Activated T-cell treated with anti-CD3 and anti-CD28 coated beads, Interleukin-2, amount 50 U/mL, for 72 hours (primary cell): ENCODE measurements around the gene RPP14. TPM values are rescaled to one million over a fixed set of nuclear protein-coding genes. Genes with fewer than 3 reads are reported as not detected.
"Not testable (repeated sequence)": the region's sequence is repeated elsewhere in the genome, so short reads cannot be mapped to it uniquely, and the experiment has no call there.

ENCODE experiments used
- ATAC-seq, 2 donors: fragments of 150-1000 bp; cut with Tn5 transposase; replicated peaks in 1 of 2; 2 replicates each; pipeline ENCODE4 v1.10.0; 2021; ENCODE audit warnings: moderate library complexity in 2 of 2, mild to moderate bottlenecking in 1 of 2
- DNase-seq, 2 donors: peaks; one replicate each; pipeline ENCODE4 v3.0.0; 2021 to 2022; ENCODE audit warnings: mixed read lengths in 1 of 2
- H3K27ac Mint-ChIP-seq: one replicate; pipeline ENCODE4 v1.8.0; 2022; ENCODE audit warnings: mild to moderate bottlenecking, moderate library complexity, mixed read lengths
- H3K27me3 Mint-ChIP-seq: one replicate; pipeline ENCODE4 v1.8.0; 2022; ENCODE audit warnings: low read depth, mixed read lengths
- H3K36me3 Mint-ChIP-seq, 2 donors: one replicate each; pipeline ENCODE4 v1.8.0; 2022; ENCODE audit warnings: mixed read lengths in 2 of 2, mild to moderate bottlenecking in 1 of 2; ENCODE audit not compliant: insufficient read depth in 2 of 2
- H3K4me1 Mint-ChIP-seq: one replicate; pipeline ENCODE4 v1.8.0; 2022; ENCODE audit warnings: low read depth, mixed read lengths
- H3K4me3 Mint-ChIP-seq, 2 donors: one replicate each; pipeline ENCODE4 v1.8.0; 2022; ENCODE audit warnings: mild to moderate bottlenecking in 2 of 2, mixed read lengths in 2 of 2, moderate library complexity in 2 of 2
- H3K9me3 Mint-ChIP-seq, 2 donors: one replicate each; pipeline ENCODE4 v1.8.0; 2022; ENCODE audit warnings: mixed read lengths in 2 of 2
- total RNA-seq, 2 donors: library from RNA; stranded (reverse); gene quantifications; one replicate each; pipeline ENCODE4 v1.2.3, GENCODE V29; 2022

Gene RPP14
- total RNA-seq, 2 donors from 2014 or later: 16.6 to 17.2 TPM

DNA sequence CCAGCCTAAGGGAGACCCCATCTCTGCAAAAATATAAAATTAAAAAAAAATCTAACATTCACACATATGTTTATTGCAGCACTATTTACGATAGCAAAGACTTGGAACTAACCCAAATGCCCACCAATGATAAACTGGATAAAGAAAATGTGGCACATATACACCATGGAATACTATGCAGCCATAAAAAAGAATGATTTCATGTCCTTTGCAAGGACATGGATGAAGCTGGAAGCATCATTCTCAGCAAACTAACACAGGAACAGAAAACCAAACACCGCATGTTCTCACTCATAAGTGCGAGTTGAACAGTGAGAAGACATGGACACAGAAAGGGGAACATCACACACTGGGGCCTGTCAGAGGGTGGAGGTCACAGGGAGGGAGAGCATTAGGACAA lies 32.7 kb upstream of the RPP14 start:
- not testable (repeated sequence) for ATAC-seq, H3K4me3 Mint-ChIP-seq, DNase-seq, H3K36me3 Mint-ChIP-seq, H3K27me3 Mint-ChIP-seq, H3K9me3 Mint-ChIP-seq, H3K27ac Mint-ChIP-seq
- peaks cover 12% of the 10 kb centered on the region for H3K4me1 Mint-ChIP-seq

DNA sequence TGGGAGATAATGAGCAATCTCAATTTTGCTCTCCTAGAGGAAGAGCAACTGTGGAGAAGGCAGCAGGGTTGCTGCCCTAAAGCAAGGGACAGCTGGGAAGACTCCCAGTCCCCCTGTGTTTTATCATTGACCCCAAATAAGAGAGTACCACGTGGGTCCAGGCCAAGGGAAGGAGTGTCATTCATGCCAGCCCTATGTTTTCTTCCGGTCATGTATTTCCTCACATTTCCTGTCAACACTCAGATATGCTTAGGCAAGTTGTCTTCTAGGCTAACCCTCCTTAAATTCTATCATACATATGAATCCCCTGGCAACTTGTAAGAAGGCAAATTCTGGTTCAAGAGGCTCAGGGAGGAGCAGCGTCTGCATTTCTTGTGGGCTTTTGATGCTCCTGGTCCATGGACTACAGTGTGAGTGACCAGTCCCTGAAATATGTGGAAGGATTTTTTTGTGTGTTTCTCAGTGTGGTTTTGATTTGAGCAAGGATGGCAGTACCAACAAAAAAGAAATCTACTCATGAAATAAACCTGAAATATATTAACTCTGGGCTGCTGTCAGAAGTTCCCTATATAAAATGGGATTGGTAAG lies 31.9 kb upstream of the RPP14 start:
- Mint-ChIP-seq H3K36me3 (peaks cover 4 to 8% of the 10 kb centered on the region in 2 donors), H3K4me1 (peaks cover 12% of the 10 kb centered on the region)

DNA sequence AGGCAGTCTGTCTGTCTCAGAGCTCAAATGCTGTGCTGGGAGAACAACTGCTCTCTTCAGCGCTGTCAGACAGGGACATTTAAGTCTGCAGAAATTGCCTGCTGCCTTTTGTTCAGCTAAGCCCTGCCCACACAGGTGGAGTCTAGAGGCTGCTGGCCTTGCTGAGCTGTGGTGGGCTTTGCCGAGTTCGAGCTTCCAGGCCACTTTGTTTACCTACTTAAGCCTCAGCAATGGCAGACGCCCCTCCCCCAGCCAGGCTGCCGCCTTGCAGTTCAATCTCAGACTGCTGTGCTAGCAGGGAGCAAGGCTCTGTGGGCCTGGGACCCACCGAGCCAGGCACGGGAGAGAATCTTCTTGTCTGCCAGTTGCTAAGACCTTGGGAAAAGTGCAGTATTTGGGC lies 25.0 kb upstream of the RPP14 start:
- no peak for ATAC-seq
- Mint-ChIP-seq H3K36me3 (peaks cover 4 to 9% of the 10 kb centered on the region in 2 donors), H3K27me3 (no peaks in the 10 kb centered on the region), H3K9me3 (peaks cover 3% of the 10 kb centered on the region in 2 donors), H3K27ac (no peak overlapping the region), H3K4me3 (no peak overlapping the region), H3K4me1 (no peaks in the 10 kb centered on the region)
- DNase-seq: no peak

More for the DNA sequence above, 31.9 kb upstream of the RPP14 start:
- Mint-ChIP-seq H3K9me3 (peaks cover 3% of the 10 kb centered on the region in 2 donors), H3K27ac (no peak overlapping the region), H3K4me3 (no peak overlapping the region), H3K27me3 (no peaks in the 10 kb centered on the region)
- ATAC-seq (no peak), DNase-seq (no peak)

DNA sequence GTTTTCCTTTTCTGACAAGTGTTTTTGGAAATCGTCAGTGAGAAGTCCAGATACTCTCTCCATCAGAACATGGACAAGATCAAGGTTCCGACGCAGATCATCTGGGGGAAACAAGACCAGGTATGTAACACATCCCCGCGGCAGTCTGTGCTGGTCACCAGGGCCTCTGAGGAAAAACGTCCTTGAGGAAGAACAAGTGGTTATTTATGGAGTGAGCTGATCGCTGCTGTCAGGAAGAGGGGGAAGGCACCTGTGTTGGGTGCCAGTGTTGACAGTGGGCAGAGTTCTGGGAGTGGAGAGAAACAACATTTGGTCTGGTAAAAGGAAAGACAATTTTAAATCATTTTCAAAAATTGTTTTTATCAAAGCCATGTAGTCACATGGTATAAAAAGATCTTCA lies 20.7 kb upstream of the RPP14 start:
- Mint-ChIP-seq H3K4me3 (no peak overlapping the region), H3K4me1 (no peaks in the 10 kb centered on the region), H3K27ac (no peak overlapping the region), H3K27me3 (no peaks in the 10 kb centered on the region), H3K9me3 (no peaks in the 10 kb centered on the region), H3K36me3 (peaks cover 2 to 3% of the 10 kb centered on the region in 2 donors)
- no peak for DNase-seq
- no peak for ATAC-seq

DNA sequence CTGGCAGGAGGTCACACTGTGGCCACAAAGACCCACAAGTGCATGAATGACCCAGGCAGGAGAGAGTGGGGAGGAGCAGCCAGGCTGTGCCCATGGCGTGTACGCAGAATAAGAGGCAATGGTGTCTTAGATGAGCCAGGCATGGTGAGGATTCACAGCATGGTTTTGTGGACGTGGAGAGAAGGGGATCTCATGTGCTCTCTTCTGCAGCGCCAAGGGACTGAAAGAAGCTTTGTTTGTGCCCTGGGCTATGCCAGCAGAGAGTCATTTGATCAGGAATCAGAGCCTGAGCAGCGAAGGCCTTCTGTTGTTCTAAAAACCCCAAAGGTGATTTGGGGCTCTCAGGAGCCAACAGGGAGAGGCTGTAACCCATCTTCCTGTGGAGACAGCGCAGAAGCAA lies 18.7 kb upstream of the RPP14 start:
- H3K36me3 Mint-ChIP-seq: peaks cover 2 to 3% of the 10 kb centered on the region in 2 donors

DNA sequence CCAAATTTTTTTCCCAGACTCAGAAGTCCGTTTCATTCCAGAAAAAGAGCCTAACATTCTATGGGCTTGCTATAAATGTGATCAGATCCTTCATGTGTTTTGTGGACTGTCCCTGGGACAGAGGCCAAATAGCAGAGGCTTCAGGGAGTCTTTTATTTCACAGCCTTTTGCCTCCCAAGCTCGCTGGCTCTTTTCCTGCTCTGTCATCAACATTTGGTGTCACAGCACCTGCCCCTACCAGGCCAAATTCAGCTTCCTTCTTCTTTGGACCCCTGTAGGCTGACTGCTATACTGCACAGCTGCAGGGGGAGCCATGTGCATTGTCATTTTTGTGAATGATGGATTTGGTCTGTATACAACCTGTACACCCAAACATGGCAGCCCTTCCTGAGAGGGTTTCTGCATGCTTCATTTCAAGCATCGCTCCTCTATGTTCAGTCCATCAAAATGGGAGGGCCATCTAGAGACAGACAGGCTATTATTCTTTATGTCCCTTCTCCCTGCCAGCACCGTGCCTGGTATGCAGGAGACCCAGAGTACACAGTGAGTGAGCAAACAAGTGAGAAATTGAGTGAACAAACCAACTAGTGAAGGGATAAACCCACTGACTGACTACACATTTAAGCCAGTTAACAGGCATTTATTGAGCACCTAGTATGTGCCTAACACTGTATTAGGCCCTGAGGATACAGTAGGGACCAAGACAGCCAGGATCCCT lies 17.9 kb upstream of the RPP14 start:
- Mint-ChIP-seq H3K4me1 (no peaks in the 10 kb centered on the region), H3K36me3 (peaks cover 2 to 3% of the 10 kb centered on the region in 2 donors), H3K4me3 (no peak overlapping the region), H3K27ac (no peak overlapping the region), H3K27me3 (no peaks in the 10 kb centered on the region), H3K9me3 (no peaks in the 10 kb centered on the region)
- no peak for ATAC-seq
- DNase-seq: no peak

More for the DNA sequence above, 18.7 kb upstream of the RPP14 start:
- DNase-seq: no peak
- no peak for ATAC-seq
- Mint-ChIP-seq H3K27me3 (no peaks in the 10 kb centered on the region), H3K4me3 (no peak overlapping the region), H3K9me3 (no peaks in the 10 kb centered on the region), H3K27ac (no peak overlapping the region), H3K4me1 (no peaks in the 10 kb centered on the region)

DNA sequence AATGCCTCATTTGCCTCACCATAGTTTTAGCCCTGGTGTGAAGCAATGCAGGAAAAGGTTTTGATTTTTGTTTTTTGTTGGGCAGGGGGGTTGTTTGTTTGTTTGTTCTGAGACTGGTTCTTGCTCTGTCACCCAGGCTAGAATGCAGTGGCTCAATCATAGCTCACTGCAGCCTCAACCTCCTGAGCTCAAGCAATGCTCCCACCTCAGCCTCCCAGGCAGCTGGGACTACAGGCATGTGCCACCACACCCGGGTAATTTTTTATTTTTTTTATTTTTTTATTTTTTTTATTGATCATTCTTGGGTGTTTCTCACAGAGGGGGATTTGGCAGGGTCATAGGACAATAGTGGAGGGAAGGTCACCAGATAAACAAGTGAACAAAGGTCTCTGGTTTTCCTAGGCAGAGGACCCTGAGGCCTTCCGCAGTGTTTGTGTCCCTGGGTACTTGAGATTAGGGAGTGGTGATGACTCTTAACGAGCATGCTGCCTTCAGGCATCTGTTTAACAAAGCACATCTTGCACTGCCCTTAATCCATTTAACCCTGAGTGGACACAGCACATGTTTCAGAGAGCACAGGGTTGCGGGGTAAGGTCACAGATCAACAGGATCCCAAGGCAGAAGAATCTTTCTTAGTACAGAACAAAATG lies 17.0 kb upstream of the RPP14 start:
- H3K27me3 Mint-ChIP-seq, DNase-seq, H3K4me1 Mint-ChIP-seq, H3K4me3 Mint-ChIP-seq, ATAC-seq, H3K9me3 Mint-ChIP-seq, H3K36me3 Mint-ChIP-seq, H3K27ac Mint-ChIP-seq: not testable (repeated sequence)

DNA sequence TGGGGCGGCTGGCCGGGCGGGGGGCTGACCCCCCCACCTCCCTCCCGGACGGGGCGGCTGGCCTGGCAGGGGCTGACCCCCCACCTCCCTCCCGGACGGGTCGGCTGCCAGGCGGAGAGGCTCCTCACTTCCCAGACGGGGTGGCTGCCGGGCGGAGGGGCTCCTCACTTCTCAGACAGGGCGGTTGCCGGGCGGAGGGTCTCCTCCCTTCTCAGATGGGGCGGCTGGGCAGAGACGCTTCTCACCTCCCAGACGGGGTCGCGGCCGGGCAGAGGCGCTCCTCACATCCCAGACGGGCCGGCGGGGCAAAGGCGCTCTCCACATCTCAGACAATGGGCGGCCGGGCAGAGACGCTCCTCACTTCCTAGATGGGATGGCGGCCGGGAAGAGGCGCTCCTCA lies 15.6 kb upstream of the RPP14 start:
- not testable (repeated sequence) for H3K27ac Mint-ChIP-seq, H3K4me3 Mint-ChIP-seq, H3K4me1 Mint-ChIP-seq, H3K27me3 Mint-ChIP-seq, H3K36me3 Mint-ChIP-seq, H3K9me3 Mint-ChIP-seq, ATAC-seq, DNase-seq

DNA sequence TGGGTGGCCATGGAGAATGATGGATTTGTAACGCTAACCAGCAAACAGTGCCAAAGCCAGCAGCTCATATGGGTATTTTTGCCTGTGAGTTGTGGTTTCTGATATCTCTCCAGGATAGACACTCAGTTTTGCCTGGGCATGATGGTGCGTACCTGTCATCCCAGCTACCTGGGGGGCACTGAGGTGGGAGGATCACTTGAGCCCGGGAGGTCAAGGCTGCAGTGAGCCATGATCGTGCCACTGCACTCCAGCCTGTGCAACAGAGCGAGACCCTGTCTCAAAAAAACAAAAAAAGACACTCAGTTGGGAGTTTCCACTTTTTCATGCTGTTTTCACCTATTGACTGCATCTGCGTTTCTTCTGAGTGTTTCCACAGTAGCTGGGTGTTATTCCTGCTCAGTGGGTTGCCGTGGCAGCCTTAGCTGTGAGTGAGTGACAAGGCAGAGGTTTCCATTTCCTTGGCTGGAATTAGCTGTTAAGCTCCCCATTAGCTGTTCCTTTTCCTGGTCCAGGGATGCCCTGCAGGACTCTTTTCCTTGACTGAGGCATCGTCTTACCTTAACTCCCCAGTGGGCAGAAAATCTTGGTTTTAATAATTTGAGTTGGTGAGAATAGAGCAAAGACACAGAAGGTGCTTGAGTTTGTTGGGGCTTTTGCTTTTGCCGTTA lies 14.2 kb upstream of the RPP14 start:
- Mint-ChIP-seq H3K9me3 (peaks cover 0 to 4% of the 10 kb centered on the region in 2 donors), H3K27me3 (no peaks in the 10 kb centered on the region), H3K4me3 (no peak overlapping the region), H3K27ac (no peak overlapping the region), H3K4me1 (no peaks in the 10 kb centered on the region), H3K36me3 (no peaks in the 10 kb centered on the region)
- ATAC-seq: no peak
- no peak for DNase-seq

DNA sequence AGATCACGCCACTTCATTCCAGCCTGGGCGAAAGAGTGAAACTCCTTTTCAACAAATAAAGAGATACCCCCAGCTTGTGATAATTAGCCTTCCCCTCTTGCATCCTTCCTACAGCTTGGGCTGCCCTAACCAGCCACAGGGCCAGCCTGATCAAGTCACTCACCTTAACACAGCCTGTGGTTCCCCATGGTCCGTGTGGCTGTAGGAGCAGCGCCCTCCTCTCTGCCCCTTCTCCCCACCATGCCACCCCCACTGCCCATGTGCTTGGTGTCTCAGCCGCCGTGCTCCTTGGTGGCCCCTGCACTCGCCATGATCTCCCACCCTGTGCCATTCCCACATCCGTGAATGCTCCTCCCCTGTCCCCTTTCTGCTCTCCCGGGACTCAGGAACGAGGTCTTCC lies 13.2 kb upstream of the RPP14 start:
- Mint-ChIP-seq H3K36me3 (no peaks in the 10 kb centered on the region), H3K9me3 (peaks cover 0 to 4% of the 10 kb centered on the region in 2 donors), H3K4me3 (no peak overlapping the region), H3K4me1 (no peaks in the 10 kb centered on the region), H3K27ac (no peak overlapping the region), H3K27me3 (no peaks in the 10 kb centered on the region)
- no peak for ATAC-seq
- no peak for DNase-seq

DNA sequence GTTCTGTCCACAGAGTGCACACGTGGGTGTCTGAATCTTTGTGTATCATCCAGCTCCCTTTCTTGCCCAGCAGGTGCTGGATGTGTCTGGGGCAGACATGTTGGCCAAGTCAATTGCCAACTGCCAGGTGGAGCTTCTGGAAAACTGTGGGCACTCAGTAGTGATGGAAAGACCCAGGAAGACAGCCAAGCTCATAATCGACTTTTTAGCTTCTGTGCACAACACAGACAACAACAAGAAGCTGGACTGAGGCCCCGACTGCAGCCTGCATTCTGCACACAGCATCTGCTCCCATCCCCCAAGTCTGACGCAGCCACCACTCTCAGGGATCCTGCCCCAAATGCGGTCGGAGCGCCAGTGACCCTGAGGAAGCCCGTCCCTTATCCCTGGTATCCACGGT lies 12.5 kb upstream of the RPP14 start:
- H3K36me3 Mint-ChIP-seq: no peaks in the 10 kb centered on the region
- no peak overlapping the region for H3K27ac Mint-ChIP-seq
- peaks cover 5% of the 10 kb centered on the region for H3K27me3 Mint-ChIP-seq
- no peak for ATAC-seq
- H3K4me3 Mint-ChIP-seq: no peak overlapping the region
- DNase-seq: no peak
- no peaks in the 10 kb centered on the region for H3K4me1 Mint-ChIP-seq
- peaks cover 0 to 4% of the 10 kb centered on the region in 2 donors for H3K9me3 Mint-ChIP-seq

DNA sequence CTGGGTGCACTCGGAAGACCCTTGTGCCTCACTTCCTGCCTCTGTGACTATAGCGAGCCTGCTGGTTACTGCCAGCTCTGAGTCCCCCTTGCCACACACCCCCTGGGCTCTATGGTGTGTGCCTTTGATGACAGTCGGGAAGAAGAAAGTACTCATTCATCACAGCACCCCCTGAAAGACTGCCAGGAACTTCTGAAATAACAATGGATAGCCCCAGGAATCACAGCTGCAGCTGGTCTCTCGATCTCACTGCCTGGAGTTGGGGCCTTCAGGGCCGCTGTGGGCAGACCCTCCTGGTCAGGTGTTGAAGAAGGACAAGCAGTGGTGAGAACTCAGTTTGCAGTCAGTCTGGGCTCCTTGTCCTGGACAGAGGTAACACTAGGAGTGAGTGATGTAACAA lies 9.8 kb upstream of the RPP14 start:
- Mint-ChIP-seq H3K27me3 (peaks cover 13% of the 10 kb centered on the region), H3K4me3 (no peak overlapping the region), H3K27ac (no peak overlapping the region), H3K4me1 (no peaks in the 10 kb centered on the region), H3K36me3 (peaks cover 0 to 1% of the 10 kb centered on the region in 2 donors), H3K9me3 (peaks cover under 1 to 4% of the 10 kb centered on the region in 2 donors)
- ATAC-seq: no peak
- no peak for DNase-seq

DNA sequence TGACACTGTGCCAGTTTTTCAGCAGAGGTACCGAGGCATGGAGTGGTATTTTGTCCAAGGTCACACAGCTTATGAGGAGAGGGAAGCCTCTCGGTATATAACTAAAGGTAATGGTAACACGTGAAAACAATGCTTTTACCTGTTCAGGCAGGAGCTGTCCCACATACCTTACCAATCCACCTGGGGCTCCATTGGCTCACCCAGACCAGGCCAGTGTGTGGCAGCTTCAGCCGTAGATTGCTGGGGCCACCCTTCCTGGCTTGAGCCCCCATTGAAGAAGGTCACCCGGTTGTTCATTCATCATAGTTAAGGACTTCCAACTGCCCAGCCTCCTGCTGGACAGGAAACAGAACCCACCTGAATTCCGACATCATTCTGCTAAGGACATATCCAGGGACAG lies 9.2 kb upstream of the RPP14 start:
- Mint-ChIP-seq H3K4me3 (no peak overlapping the region), H3K9me3 (peaks cover 2 to 4% of the 10 kb centered on the region in 2 donors)

More for the DNA sequence above, 9.2 kb upstream of the RPP14 start:
- Mint-ChIP-seq H3K27ac (no peak overlapping the region), H3K36me3 (peaks cover 1 to 3% of the 10 kb centered on the region in 2 donors), H3K4me1 (no peaks in the 10 kb centered on the region), H3K27me3 (peaks cover 17% of the 10 kb centered on the region)
- DNase-seq: no peak
- ATAC-seq: no peak
